Activated CD4-positive, alpha-beta T cell treated with anti-CD3 and anti-CD28 coated beads, Interleukin-2, Interleukin-6, amounts not matched to agents 100 ng/mL and 50 ng/mL, durations not matched to agents 16 hours and 8 hours (primary cell): Measurements from ENCODE around the gene GRK3.
A peak's percentile ranks its signal among the peaks of the same experiment; 100 is the strongest.
"Not testable (repeated sequence)": the region's sequence is repeated elsewhere in the genome, so short reads cannot be mapped to it uniquely, and the experiment has no call there.

Source experiments
- DNase-seq: peaks from one replicate; pipeline ENCODE4 v3.0.0-alpha.2; 2020

GRK3 gene

GRCh38 chr22:25552405-25552804 is 12.1 kb upstream of the GRK3 start:
- DNase-seq = not testable (repeated sequence)

GRCh38 chr22:25553131-25553530 is 11.3 kb upstream of the GRK3 start:
- no peak for DNase-seq

GRCh38 chr22:25554238-25554671 is 10.2 kb upstream of the GRK3 start:
- DNase-seq = no peak

- no peak for DNase-seq
Observed at GRCh38 chr22:25554689-25555088, 9.8 kb upstream of the GRK3 start.

- DNase-seq = no peak
Observed at GRCh38 chr22:25555586-25555985, 8.9 kb upstream of the GRK3 start.

- no peak for DNase-seq
Observed at GRCh38 chr22:25557218-25557617, 7.3 kb upstream of the GRK3 start.

- DNase-seq = no peak
Observed at GRCh38 chr22:25558341-25558740, 6.1 kb upstream of the GRK3 start.

- not testable (repeated sequence) for DNase-seq
Observed at GRCh38 chr22:25559910-25560309, 4.6 kb upstream of the GRK3 start.

GRCh38 chr22:25561182-25561581 is 3.3 kb upstream of the GRK3 start:
- not testable (repeated sequence) for DNase-seq

- DNase-seq = not testable (repeated sequence)
Observed at GRCh38 chr22:25561927-25562326, 2.5 kb upstream of the GRK3 start.

- not testable (repeated sequence) for DNase-seq
Observed at GRCh38 chr22:25562966-25563760, 1.3 kb upstream of the GRK3 start.

GRCh38 chr22:25563761-25564319 is 635 bp upstream of the GRK3 start:
- peak; percentile 27 for DNase-seq

- peak; percentile 39 for DNase-seq
Observed at GRCh38 chr22:25564979-25565677, 653 bp downstream of the GRK3 start.

- no peak for DNase-seq
Observed at GRCh38 chr22:25566186-25566897, 1.9 kb downstream of the GRK3 start.

- no peak for DNase-seq
Observed at GRCh38 chr22:25566898-25567235, 2.4 kb downstream of the GRK3 start.

- peak; percentile 35 for DNase-seq
Observed at GRCh38 chr22:25567251-25567675, 2.8 kb downstream of the GRK3 start.

GRCh38 chr22:25568066-25568465 is 3.6 kb downstream of the GRK3 start:
- not testable (repeated sequence) for DNase-seq

- no peak for DNase-seq
Observed at GRCh38 chr22:25569361-25569760, 4.9 kb downstream of the GRK3 start.

- no peak for DNase-seq
Observed at GRCh38 chr22:25569983-25570382, 5.5 kb downstream of the GRK3 start.

GRCh38 chr22:25570486-25570885 is 6.0 kb downstream of the GRK3 start:
- no peak for DNase-seq

- not testable (repeated sequence) for DNase-seq
Observed at GRCh38 chr22:25571969-25572707, 7.7 kb downstream of the GRK3 start.

GRCh38 chr22:25572708-25573171 is 8.3 kb downstream of the GRK3 start:
- peak; percentile 34 for DNase-seq
